Thoracic aorta (tissue), 2 donors: ENCODE measurements around the gene MLN. TPM values are rescaled to one million over a fixed set of nuclear protein-coding genes. Genes with fewer than 3 reads are reported as not detected.

Experiments used
- ATAC-seq: fragments of 150-250 bp; one replicate; pipeline ENCODE4 v1.8.0; 2017; ENCODE audit warnings: low read depth; ENCODE audit not compliant: insufficient number of reproducible peaks, low FRiP score
- DNase-seq: peaks from one replicate; pipeline ENCODE4 v3.0.0-alpha.2; 2020; ENCODE audit warnings: low spot score
- H3K27ac ChIP-seq, 2 donors: fragments of 200-600 bp; sonication (generic); 1 replicate in 1 of 2; 2 replicates in 1 of 2; pipeline ENCODE4 v1.5.1; 2016; ENCODE audit warnings: mild to moderate bottlenecking in 2 of 2, moderate library complexity in 2 of 2
- H3K27me3 ChIP-seq: fragments of 200-600 bp; sonication (generic); replicated peaks from 2 replicates; pipeline ENCODE4 v1.6.0; 2016; ENCODE audit warnings: mild to moderate bottlenecking; ENCODE audit not compliant: insufficient read depth
- H3K36me3 ChIP-seq: fragments of 200-600 bp; sonication (generic); one replicate; pipeline ENCODE4 v1.5.1; 2016
- H3K4me1 ChIP-seq, 2 donors: fragments of 200-600 bp; sonication (generic); 1 replicate in 1 of 2; 2 replicates in 1 of 2; pipeline versions ENCODE4 v1.5.1 to v1.6.0; 2016; ENCODE audit warnings: low read depth in 2 of 2, mild to moderate bottlenecking in 1 of 2; ENCODE audit not compliant: control insufficient read depth in 1 of 2
- H3K4me3 ChIP-seq: fragments of 200-600 bp; sonication (generic); 2 replicates; pipeline ENCODE4 v1.5.1; 2016; ENCODE audit warnings: mild to moderate bottlenecking
- H3K9me3 ChIP-seq: fragments of 200-600 bp; sonication (generic); 2 replicates; pipeline ENCODE4 v1.5.1; 2016
- CTCF ChIP-seq: fragments of 200-600 bp; sonication (generic); IDR thresholded peaks from one replicate; pipeline ENCODE4 v1.5.1; 2019; ENCODE audit warnings: antibody characterized with exemption
- total RNA-seq, 2 donors: library from RNA; depleted of rRNA; stranded (reverse); fragments of >200 nt; gene quantifications; one replicate each; pipeline versions ENCODE4 v1.1.0 to v1.2.3, GENCODE V29; 2016

MLN gene
- total RNA-seq, 2 donors from 2014 or later, result not detected

- no peaks in the 10 kb centered on the region for H3K9me3 ChIP-seq
- H3K4me3 ChIP-seq, result no peak overlapping the region
- no peaks in the 10 kb centered on the region for H3K36me3 ChIP-seq
- no peak overlapping the region for H3K27ac ChIP-seq
- no peak for ATAC-seq
- DNase-seq, result no peak
- H3K27me3 ChIP-seq, result no peaks in the 10 kb centered on the region
- no peak for TF ChIP-seq CTCF
- peaks cover 0 to 9% of the 10 kb centered on the region in 2 donors for H3K4me1 ChIP-seq
These were observed 53.4 kb downstream of the MLN start for GRCh38 chr6:33750244-33750991.

- TF ChIP-seq CTCF, result no peak
- Histone ChIP-seq H3K9me3 (no peaks in the 10 kb centered on the region), H3K27me3 (no peaks in the 10 kb centered on the region), H3K4me3 (no peak overlapping the region), H3K4me1 (peaks cover 0 to 11% of the 10 kb centered on the region in 2 donors), H3K27ac (no peak overlapping the region), H3K36me3 (no peaks in the 10 kb centered on the region)
- DNase-seq (no peak), ATAC-seq (no peak)
These were observed 54.4 kb downstream of the MLN start for GRCh38 chr6:33749401-33749800.

DNA sequence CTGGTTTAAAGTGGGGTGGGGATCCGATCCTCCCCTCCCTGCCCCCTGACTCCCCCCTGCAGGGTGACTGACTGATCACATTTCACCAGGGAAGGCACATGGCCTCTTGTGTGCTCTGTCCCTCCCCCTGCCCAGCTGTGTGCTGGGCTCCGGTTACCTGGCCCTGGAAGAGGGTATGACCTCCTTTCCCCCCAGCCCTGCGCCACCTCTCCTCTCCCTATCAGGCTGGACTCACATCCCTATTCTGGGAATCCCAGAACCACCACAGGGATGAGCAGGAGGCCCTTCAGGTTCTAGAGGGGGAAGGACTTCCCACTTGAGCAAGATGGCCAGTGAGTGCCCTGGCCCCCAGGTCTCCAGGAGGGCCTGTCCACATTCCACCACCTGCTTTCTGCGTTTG lies 55.0 kb downstream of the MLN start:
- Histone ChIP-seq H3K36me3 (no peaks in the 10 kb centered on the region), H3K4me3 (no peak overlapping the region), H3K9me3 (no peaks in the 10 kb centered on the region), H3K4me1 (peaks cover 0 to 11% of the 10 kb centered on the region in 2 donors), H3K27me3 (no peaks in the 10 kb centered on the region), H3K27ac (no peak overlapping the region)
- no peak for DNase-seq
- ATAC-seq, result no peak
- no peak for TF ChIP-seq CTCF

GRCh38 chr6:33747823-33748222 lies 56.0 kb downstream of the MLN start:
- H3K36me3 ChIP-seq, result no peaks in the 10 kb centered on the region
- no peak overlapping the region for H3K27ac ChIP-seq
- no peaks in the 10 kb centered on the region for H3K9me3 ChIP-seq
- TF ChIP-seq CTCF, result no peak
- peaks cover 0 to 11% of the 10 kb centered on the region in 2 donors for H3K4me1 ChIP-seq
- DNase-seq, result no peak
- H3K27me3 ChIP-seq, result no peaks in the 10 kb centered on the region
- ATAC-seq, result no peak
- no peak overlapping the region for H3K4me3 ChIP-seq

DNA sequence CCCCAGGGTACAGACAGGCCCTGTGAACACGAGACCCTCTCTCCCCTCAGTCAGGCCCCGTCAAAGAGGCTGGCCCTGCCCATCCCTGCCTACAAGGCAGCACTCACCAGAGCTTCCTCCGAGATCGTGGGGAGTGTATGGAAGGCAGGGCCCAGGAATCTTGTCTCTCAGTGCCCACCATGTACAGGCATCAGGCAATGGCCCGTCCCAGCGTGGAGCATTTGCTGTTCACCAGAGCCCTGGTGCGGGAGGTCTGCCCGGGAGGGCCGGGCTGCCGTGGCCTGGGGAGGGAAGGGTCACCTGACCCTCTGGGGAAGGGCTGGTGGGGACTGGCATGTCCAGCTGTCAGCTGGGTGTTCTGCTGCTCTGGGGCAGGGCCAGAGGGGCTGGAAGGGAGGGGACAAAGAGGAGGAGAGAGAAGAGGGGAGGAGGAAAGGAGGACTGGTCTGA lies 57.1 kb downstream of the MLN start, which contains the start of gene IP6K3:
TSS of gene IP6K3 (minus strand) at position 255 of the 450 bp plus-strand sequence. CDS start 11,429 bp downstream, outside the sequence.
- ATAC-seq (no peak), DNase-seq (no peak)
- no peaks in the 10 kb centered on the region for H3K36me3 ChIP-seq
- peak within 1 kb of the TSS; percentile 22 to 43 for H3K27ac ChIP-seq
- no peak for TF ChIP-seq CTCF
- H3K4me1 ChIP-seq, result peaks cover 0 to 11% of the 10 kb centered on the region in 2 donors
- H3K27me3 ChIP-seq, result no peaks in the 10 kb centered on the region
- H3K4me3 ChIP-seq, result peak within 1 kb of the TSS; percentile 42
- H3K9me3 ChIP-seq, result no peaks in the 10 kb centered on the region
